GM13977 (cell line): Measurements from ENCODE around the gene ACOT7.
"Not testable (repeated sequence)": the region's sequence is repeated elsewhere in the genome, so short reads cannot be mapped to it uniquely, and the experiment has no call there.

Experiments
- DNase-seq: peaks from one replicate; pipeline ENCODE4 v3.0.0; 2012; ENCODE audit warnings: low spot score
- CTCF ChIP-seq: IDR thresholded peaks from 2 replicates; pipeline ENCODE4 v1.5.1; 2012; ENCODE audit warnings: mild to moderate bottlenecking, control low read depth; ENCODE audit not compliant: insufficient read depth; ENCODE audit errors: extremely low read depth, missing control alignments
- in situ Hi-C: fragments of 300-500 bp; cut with MboI; formaldehyde crosslinking; loops from one replicate; pipeline ENCODE4 v1.12.0; 2022; ENCODE audit warnings: low sequenced_read_pairs, low pct_unique_long_range_greater_than_20kb, mixed read lengths, inconsistent platforms; ENCODE audit not compliant: unreplicated experiment

ACOT7 gene

GRCh38 chr1:6221210-6221784 lies 172.3 kb downstream of the ACOT7 start:
- no peak for DNase-seq
- TF ChIP-seq CTCF = no peak
- in situ Hi-C loops = no loop called here

- in situ Hi-C loops = no loop called here
- DNase-seq = no peak
Measured at GRCh38 chr1:6220236-6220635, 173.3 kb downstream of the ACOT7 start.

GRCh38 chr1:6219641-6220040 lies 173.9 kb downstream of the ACOT7 start:
- DNase-seq, in situ Hi-C loops: not testable (repeated sequence)

More at GRCh38 chr1:6220236-6220635, 173.3 kb downstream of the ACOT7 start:
- no peak for TF ChIP-seq CTCF

- no peak for TF ChIP-seq CTCF
- in situ Hi-C loops = no loop called here
- no peak for DNase-seq
Measured at GRCh38 chr1:6218375-6219164, 175.0 kb downstream of the ACOT7 start.
